IPS-20b (cell line): ENCODE results near the gene DDX10.

Source experiments
- H3K27ac ChIP-seq: one replicate; pipeline ENCODE4 v1.5.1; 2013; ENCODE audit warnings: low read length
- H3K27me3 ChIP-seq: 2 replicates; pipeline ENCODE4 v1.6.1; 2013; ENCODE audit warnings: mild to moderate bottlenecking, low read length, inconsistent platforms; ENCODE audit not compliant: insufficient read depth
- H3K36me3 ChIP-seq: 2 replicates; pipeline ENCODE4 v1.6.1; 2013; ENCODE audit warnings: low read depth, mild to moderate bottlenecking, inconsistent platforms, low read length, moderate library complexity; ENCODE audit not compliant: insufficient read depth
- H3K4me1 ChIP-seq: 2 replicates; pipeline ENCODE4 v1.6.1; 2013; ENCODE audit warnings: mild to moderate bottlenecking, control low read depth, inconsistent platforms, low read length, moderate library complexity; ENCODE audit not compliant: insufficient read depth
- H3K4me3 ChIP-seq: 2 replicates; pipeline ENCODE4 v1.5.1; 2013; ENCODE audit warnings: mild to moderate bottlenecking, low read length, inconsistent platforms
- H3K9ac ChIP-seq: 2 replicates; pipeline ENCODE4 v1.6.1; 2013; ENCODE audit warnings: low read depth, mild to moderate bottlenecking, inconsistent platforms, low read length, moderate library complexity
- H3K9me3 ChIP-seq: 2 replicates; pipeline ENCODE4 v1.6.1; 2013; ENCODE audit warnings: mild to moderate bottlenecking, low read depth, low read length, inconsistent platforms; ENCODE audit not compliant: insufficient read depth

Gene DDX10

GRCh38 chr11:108664730-108665525 lies at the start of gene DDX10:
Gene DDX10, plus strand, starts transcription at chr11:108665069. Its CDS starts 85 bp downstream, at chr11:108665154.
- Histone ChIP-seq H3K9me3 (no peaks in the 10 kb centered on the region), H3K27ac (no peak within 1 kb of the TSS), H3K4me3 (peak within 1 kb of the TSS; percentile 83), H3K36me3 (0 out of 2 replicates have a peak, but pooled peaks cover 14% of the 10 kb centered on the region), H3K27me3 (no peaks in the 10 kb centered on the region), H3K4me1 (peaks cover 3% of the 10 kb centered on the region; the same call in 1 of the 2 replicates), H3K9ac (peak within 1 kb of the TSS; percentile 78; the same call in 1 of the 2 replicates)

DNA sequence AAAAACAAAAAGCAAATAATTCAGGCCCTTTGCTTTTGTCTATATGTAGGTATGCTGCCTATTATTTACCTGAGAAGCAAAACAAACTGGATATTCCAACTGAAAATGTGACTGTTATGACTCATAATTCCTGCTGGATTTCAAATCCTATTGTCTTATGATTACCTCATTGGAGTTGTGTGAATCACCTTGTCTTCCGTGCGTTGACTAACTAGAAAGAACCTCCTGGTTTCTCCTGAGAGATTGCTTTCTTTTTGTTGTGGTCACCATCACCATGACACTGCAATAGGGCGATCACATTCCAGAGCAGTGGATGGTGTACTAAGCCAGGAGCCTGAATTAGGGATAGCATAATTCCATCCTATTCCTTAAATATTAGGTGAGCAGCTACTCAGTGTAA lies 48.3 kb upstream of the DDX10 start:
- H3K4me3 ChIP-seq, result no peak overlapping the region
- no peak overlapping the region for H3K9ac ChIP-seq
- H3K36me3 ChIP-seq, result no peaks in the 10 kb centered on the region
- no peaks in the 10 kb centered on the region for H3K27me3 ChIP-seq
- H3K4me1 ChIP-seq, result no peaks in the 10 kb centered on the region
- no peaks in the 10 kb centered on the region for H3K9me3 ChIP-seq
- H3K27ac ChIP-seq, result no peak overlapping the region

DNA sequence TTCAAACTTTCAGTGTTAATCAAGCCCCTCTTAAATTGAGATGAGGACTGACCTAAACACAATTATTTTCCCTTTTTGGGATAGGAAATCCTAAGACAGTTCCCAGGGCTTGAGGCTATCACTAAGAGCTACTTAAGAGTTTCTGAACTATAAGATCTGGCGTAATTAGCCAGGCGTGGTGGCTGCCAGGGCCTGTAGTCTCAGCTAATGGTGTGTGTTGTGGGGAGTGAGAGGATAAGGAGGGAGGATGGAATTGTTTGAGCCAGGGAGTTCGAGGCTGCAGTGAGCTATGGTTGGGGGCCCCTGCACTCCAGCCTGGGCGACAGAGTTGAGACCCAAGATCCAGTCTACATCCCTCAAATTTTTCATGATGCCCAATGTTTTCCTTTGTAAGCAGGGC lies 47.8 kb upstream of the DDX10 start:
- no peaks in the 10 kb centered on the region for H3K4me1 ChIP-seq
- no peaks in the 10 kb centered on the region for H3K36me3 ChIP-seq
- H3K27me3 ChIP-seq, result no peaks in the 10 kb centered on the region
- H3K4me3 ChIP-seq, result no peak overlapping the region
- H3K9me3 ChIP-seq, result no peaks in the 10 kb centered on the region
- H3K9ac ChIP-seq, result no peak overlapping the region
- H3K27ac ChIP-seq, result no peak overlapping the region

- Histone ChIP-seq H3K9me3 (no peaks in the 10 kb centered on the region), H3K9ac (no peak overlapping the region), H3K36me3 (no peaks in the 10 kb centered on the region), H3K4me3 (no peak overlapping the region), H3K27ac (no peak overlapping the region), H3K4me1 (no peaks in the 10 kb centered on the region), H3K27me3 (no peaks in the 10 kb centered on the region)
These were observed 46.3 kb upstream of the DDX10 start for GRCh38 chr11:108618529-108618928.

DNA sequence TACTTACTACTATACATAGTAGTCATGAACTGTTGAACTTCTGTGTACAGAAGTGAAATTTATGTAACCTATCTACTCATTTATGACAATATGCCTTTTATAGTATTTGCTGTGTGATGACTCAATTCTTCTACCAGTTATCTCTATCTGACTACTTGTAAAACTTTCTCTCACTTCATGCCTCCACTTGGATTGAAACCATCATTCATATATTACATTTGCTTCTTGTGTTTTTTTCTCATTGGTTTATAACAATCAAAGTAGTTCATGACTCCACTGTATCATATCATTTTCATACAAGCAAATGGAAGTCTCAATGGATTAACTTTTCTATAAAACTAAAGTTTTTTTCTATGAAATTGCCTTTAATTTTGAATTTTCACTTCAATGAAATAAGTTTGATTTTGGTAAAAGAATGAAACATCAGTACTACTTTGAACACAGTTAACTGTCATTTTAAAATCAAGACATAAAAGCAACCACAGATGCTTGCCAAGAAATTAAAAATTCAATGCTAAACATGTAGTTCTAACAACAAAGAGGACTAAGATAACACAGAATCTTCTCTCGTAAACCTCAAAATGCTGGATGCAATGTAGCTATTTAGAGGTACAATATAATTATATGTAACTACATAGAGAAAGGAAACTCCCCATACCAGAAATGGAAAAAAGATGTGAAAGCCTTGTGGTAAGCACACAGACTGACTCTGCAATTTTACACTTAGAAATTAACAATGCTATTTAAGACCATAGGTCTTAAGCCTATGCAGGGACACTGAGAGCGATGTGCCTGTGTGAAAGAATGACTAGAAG lies 43.7 kb upstream of the DDX10 start:
- no peak overlapping the region for H3K27ac ChIP-seq
- H3K9me3 ChIP-seq, result no peaks in the 10 kb centered on the region
- H3K36me3 ChIP-seq, result no peaks in the 10 kb centered on the region
- H3K9ac ChIP-seq, result no peak overlapping the region
- no peak overlapping the region for H3K4me3 ChIP-seq
- H3K27me3 ChIP-seq, result no peaks in the 10 kb centered on the region
- H3K4me1 ChIP-seq, result no peaks in the 10 kb centered on the region; the same call in 1 of the 2 replicates

- Histone ChIP-seq H3K27me3 (no peaks in the 10 kb centered on the region), H3K4me3 (no peak overlapping the region), H3K4me1 (no peaks in the 10 kb centered on the region; the same call in 1 of the 2 replicates), H3K9me3 (no peaks in the 10 kb centered on the region), H3K36me3 (no peaks in the 10 kb centered on the region), H3K27ac (no peak overlapping the region), H3K9ac (no peak overlapping the region)
These were observed 42.5 kb upstream of the DDX10 start for GRCh38 chr11:108622341-108622740.

DNA sequence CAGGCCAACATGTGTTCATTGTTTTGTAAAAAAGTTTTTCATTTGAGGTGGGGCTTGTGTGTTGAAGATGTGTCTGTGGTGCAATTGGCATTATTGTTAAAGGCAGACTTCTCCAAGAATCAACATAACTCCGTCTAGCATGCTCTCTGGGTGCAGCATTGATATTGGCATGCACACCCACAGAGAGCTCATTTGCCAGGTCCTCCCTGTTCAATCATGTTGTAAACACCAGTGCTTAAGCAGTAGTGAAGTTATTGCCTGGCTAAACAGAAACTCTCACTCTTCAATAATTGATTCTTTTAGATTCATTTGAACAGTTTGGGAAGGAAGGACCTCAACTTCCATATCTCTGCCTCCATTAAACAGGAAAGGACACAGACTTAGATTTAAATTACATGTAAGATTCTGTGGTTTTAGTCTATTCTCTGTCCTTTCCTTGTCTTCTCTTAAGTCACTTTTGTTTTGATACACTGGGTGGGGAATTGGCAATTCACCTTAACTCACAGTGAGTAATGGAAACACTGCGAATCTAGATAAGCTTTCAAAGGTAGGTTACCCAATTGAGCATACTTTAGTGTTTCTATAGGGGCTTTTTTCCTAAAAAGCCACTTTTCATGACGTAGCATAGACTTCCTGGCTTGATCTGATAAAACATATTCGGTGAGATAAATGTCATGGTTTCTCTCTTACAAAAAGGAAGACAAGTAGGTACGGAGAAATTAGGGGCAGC lies 40.5 kb upstream of the DDX10 start:
- Histone ChIP-seq H3K4me1 (no peaks in the 10 kb centered on the region; the same call in 1 of the 2 replicates), H3K27ac (no peak overlapping the region), H3K27me3 (no peaks in the 10 kb centered on the region), H3K36me3 (no peaks in the 10 kb centered on the region), H3K9me3 (peaks cover 11% of the 10 kb centered on the region), H3K9ac (no peak overlapping the region), H3K4me3 (no peak overlapping the region)

GRCh38 chr11:108628326-108628725 lies 36.5 kb upstream of the DDX10 start:
- Histone ChIP-seq H3K4me1 (peaks cover 10% of the 10 kb centered on the region; the same call in 1 of the 2 replicates), H3K36me3 (no peaks in the 10 kb centered on the region), H3K9ac (no peak overlapping the region), H3K27ac (no peak overlapping the region), H3K27me3 (no peaks in the 10 kb centered on the region), H3K9me3 (peaks cover 18% of the 10 kb centered on the region), H3K4me3 (no peak overlapping the region)

- Histone ChIP-seq H3K27ac (no peak overlapping the region), H3K27me3 (no peaks in the 10 kb centered on the region)
These were observed 36.1 kb upstream of the DDX10 start for GRCh38 chr11:108628812-108629211.

GRCh38 chr11:108629274-108629673 lies 35.6 kb upstream of the DDX10 start:
- H3K27me3 ChIP-seq, result no peaks in the 10 kb centered on the region
- H3K36me3 ChIP-seq, result no peaks in the 10 kb centered on the region
- H3K9me3 ChIP-seq, result peaks cover 18% of the 10 kb centered on the region
- no peak overlapping the region for H3K9ac ChIP-seq
- peaks cover 10% of the 10 kb centered on the region; the same call in 1 of the 2 replicates for H3K4me1 ChIP-seq
- no peak overlapping the region for H3K27ac ChIP-seq
- H3K4me3 ChIP-seq, result no peak overlapping the region

More at GRCh38 chr11:108628812-108629211, 36.1 kb upstream of the DDX10 start:
- Histone ChIP-seq H3K9me3 (peaks cover 18% of the 10 kb centered on the region), H3K4me3 (no peak overlapping the region), H3K4me1 (peaks cover 10% of the 10 kb centered on the region; the same call in 1 of the 2 replicates), H3K36me3 (no peaks in the 10 kb centered on the region), H3K9ac (no peak overlapping the region)

GRCh38 chr11:108632041-108632704 lies 32.7 kb upstream of the DDX10 start:
- Histone ChIP-seq H3K4me3 (peak overlapping the region; percentile 4), H3K36me3 (no peaks in the 10 kb centered on the region), H3K27ac (no peak overlapping the region), H3K27me3 (no peaks in the 10 kb centered on the region), H3K9me3 (peaks cover 18% of the 10 kb centered on the region), H3K9ac (no peak overlapping the region), H3K4me1 (peaks cover 10% of the 10 kb centered on the region; the same call in 1 of the 2 replicates)
